ENCODE results near the gene SLC18A2.

DNA sequence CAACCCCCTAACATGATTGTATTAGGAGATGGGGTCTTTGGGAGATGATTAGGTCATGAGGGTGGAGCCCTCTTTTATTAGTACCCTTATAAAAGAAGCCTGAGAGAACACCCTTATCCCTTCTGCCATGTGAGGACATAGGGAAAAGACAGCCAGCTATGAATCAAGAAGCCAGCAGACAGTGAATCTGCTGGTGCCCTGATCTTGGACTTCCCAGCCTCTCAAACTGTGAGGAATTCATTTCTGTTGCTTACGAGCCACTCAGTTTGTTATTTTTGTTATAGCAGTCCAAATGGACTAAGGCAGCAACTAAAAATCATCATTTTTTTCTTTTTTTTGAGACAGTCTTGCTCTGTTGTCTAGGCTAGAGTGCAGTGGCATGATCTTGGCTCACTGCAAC is 59.8 kb downstream of the SLC18A2 start:
- TF ChIP-seq POLR2A (IDR thresholded peaks at IDR 0.05) = no peak
- TF ChIP-seq CTCF (IDR thresholded peaks at IDR 0.05) = no peak

Data from lower leg skin (tissue), 3 donors.